Activated naive CD4-positive, alpha-beta T cell treated with anti-CD3 and anti-CD28 coated beads, Interleukin-2, amount 50 U/mL, for 16 hours (primary cell): Measurements from ENCODE around the gene TMEM187.

ENCODE experiments used
- DNase-seq: peaks from one replicate; pipeline ENCODE4 v3.0.0-alpha.2; 2020

TMEM187 gene

GRCh38 chrX:153956044-153956907 is 16.3 kb upstream of the TMEM187 start:
- no peak for DNase-seq

- DNase-seq = no peak
These were observed 15.3 kb upstream of the TMEM187 start for GRCh38 chrX:153957224-153957623.

GRCh38 chrX:153958605-153959004 is 13.9 kb upstream of the TMEM187 start:
- DNase-seq = no peak

GRCh38 chrX:153959649-153960048 is 12.9 kb upstream of the TMEM187 start:
- no peak for DNase-seq

- no peak for DNase-seq
These were observed 12.5 kb upstream of the TMEM187 start for GRCh38 chrX:153960077-153960476.

GRCh38 chrX:153960786-153961185 is 11.8 kb upstream of the TMEM187 start:
- DNase-seq = no peak

- DNase-seq = no peak
These were observed 11.3 kb upstream of the TMEM187 start for GRCh38 chrX:153961292-153961691.

GRCh38 chrX:153963546-153963945 is 9.0 kb upstream of the TMEM187 start:
- DNase-seq = no peak

- DNase-seq = no peak
These were observed 8.4 kb upstream of the TMEM187 start for GRCh38 chrX:153964105-153964504.

GRCh38 chrX:153965406-153965805 is 7.1 kb upstream of the TMEM187 start:
- DNase-seq = no peak

GRCh38 chrX:153966283-153966688 is 6.3 kb upstream of the TMEM187 start:
- no peak for DNase-seq

GRCh38 chrX:153966841-153967535 is 5.6 kb upstream of the TMEM187 start:
- peak; percentile 45 for DNase-seq

GRCh38 chrX:153967536-153968224 is 4.9 kb upstream of the TMEM187 start:
- no peak for DNase-seq

- DNase-seq = no peak
These were observed 4.3 kb upstream of the TMEM187 start for GRCh38 chrX:153968255-153968654.

GRCh38 chrX:153968754-153969124 is 3.8 kb upstream of the TMEM187 start:
- peak; percentile 51 for DNase-seq

GRCh38 chrX:153969125-153969903 is 3.2 kb upstream of the TMEM187 start:
- no peak for DNase-seq

- no peak for DNase-seq
These were observed 2.6 kb upstream of the TMEM187 start for GRCh38 chrX:153969904-153970356.

- no peak for DNase-seq
These were observed 2.0 kb upstream of the TMEM187 start for GRCh38 chrX:153970357-153971123.

- peak; percentile 85 for DNase-seq
These were observed 1.5 kb upstream of the TMEM187 start for GRCh38 chrX:153971124-153971449.

- DNase-seq = peak; percentile 89
These were observed 845 bp upstream of the TMEM187 start, which contains the start of gene HCFC1 for GRCh38 chrX:153971450-153972367. Gene HCFC1, minus strand, starts transcription at chrX:153971818. Its CDS starts 978 bp downstream, at chrX:153970840.
